HepG2 (cell line): Measurements from ENCODE around the gene DDX19B. TPM values are rescaled to one million over a fixed set of nuclear protein-coding genes. Genes with fewer than 3 reads are reported as not detected.
A peak's percentile ranks its signal among the peaks of the same experiment; 100 is the strongest.

ENCODE experiments used
- GATAD2A ChIP-seq: IDR thresholded peaks from 2 replicates; pipeline ENCODE4 v1.6.1; 2016
- GRHL1 ChIP-seq: sonication (generic); formaldehyde crosslinking; conservative IDR thresholded peaks from 2 replicates; pipeline ENCODE4 v1.8.0; 2022; ENCODE audit warnings: missing genetic modification reagents
- MED1 ChIP-seq: sonication (generic); formaldehyde crosslinking; IDR thresholded peaks from 2 replicates; pipeline ENCODE4 v1.4.0; 2020; ENCODE audit warnings: missing genetic modification reagents
- RAD21 ChIP-seq: fragments of 450-650 bp; formaldehyde crosslinking; IDR thresholded peaks from 2 replicates; pipeline ENCODE4 v1.5.0; 2020; ENCODE audit warnings: mild to moderate bottlenecking
- SMAD9 ChIP-seq: sonication (generic); formaldehyde crosslinking; IDR thresholded peaks from 2 replicates; pipeline ENCODE4 v1.5.1; 2020; ENCODE audit warnings: mild to moderate bottlenecking, missing genetic modification reagents
- SPEN ChIP-seq: sonication (generic); formaldehyde crosslinking; IDR thresholded peaks from 2 replicates; pipeline ENCODE4 v1.5.1; 2020; ENCODE audit warnings: low read depth, mild to moderate bottlenecking, missing genetic modification reagents
- ZFAT ChIP-seq: sonication (generic); formaldehyde crosslinking; conservative IDR thresholded peaks from 2 replicates; pipeline ENCODE4 v1.8.1; 2023; ENCODE audit warnings: missing genetic modification reagents, inconsistent platforms
- ZNF317 ChIP-seq: sonication (generic); formaldehyde crosslinking; IDR thresholded peaks from 2 replicates; pipeline ENCODE4 v1.5.0; 2020; ENCODE audit warnings: mild to moderate bottlenecking, missing genetic modification reagents
- ZNF496 ChIP-seq: sonication (generic); formaldehyde crosslinking; IDR thresholded peaks from 2 replicates; pipeline ENCODE4 v1.8.1; 2023; ENCODE audit warnings: mild to moderate bottlenecking, moderate library complexity, missing genetic modification reagents; ENCODE audit not compliant: insufficient replicate concordance
- ZNF547 ChIP-seq: sonication (generic); formaldehyde crosslinking; IDR thresholded peaks from 2 replicates; pipeline ENCODE4 v1.5.1; 2020; ENCODE audit warnings: mild to moderate bottlenecking, missing genetic modification reagents
- ZNF609 ChIP-seq: sonication (generic); formaldehyde crosslinking; IDR thresholded peaks from 2 replicates; pipeline ENCODE4 v1.4.0; 2020; ENCODE audit warnings: mild to moderate bottlenecking, missing genetic modification reagents, borderline replicate concordance
- ZNF660 ChIP-seq: sonication (generic); formaldehyde crosslinking; IDR thresholded peaks from 2 replicates; pipeline ENCODE4 v1.5.1; 2020; ENCODE audit warnings: mild to moderate bottlenecking, low read depth, missing genetic modification reagents, borderline replicate concordance
- ZNF678 ChIP-seq: sonication (generic); formaldehyde crosslinking; IDR thresholded peaks from 2 replicates; pipeline ENCODE4 v1.4.0; 2020; ENCODE audit warnings: mild to moderate bottlenecking, missing genetic modification reagents
- polyA plus RNA-seq, 8 experiments: library from polyadenylated mRNA; depleted of rRNA in 3 of 8; stranded (reverse) in 7 of 8; unstranded in 1 of 8; fragments of >200 nt; fragmentation: Illumina TruSeq in 4 of 8; extraction: Trizol in 4 of 8; gene quantifications; 2 replicates each; pipeline versions ENCODE4 v1.2.1 to v1.2.3, GENCODE V29; 2011 to 2016; ENCODE audit warnings: low read depth in 4 of 8, missing spikeins in 1 of 8, mixed read lengths in 1 of 8; ENCODE audit not compliant: insufficient read depth in 1 of 8
- total RNA-seq, 5 experiments: library from RNA; depleted of rRNA; stranded (reverse); fragments of >200 nt; fragmentation: Illumina TruSeq; extraction: Trizol; gene quantifications; 2 replicates each; pipeline ENCODE4 v1.2.3, GENCODE V29; 2016; ENCODE audit warnings: low read depth in 1 of 5

DDX19B gene
- total and polyA plus RNA-seq, 2 of the 13 experiments (the other 11 are each of a cell fraction or from before 2014, with no cell fraction given), result 36.2 to 40.0 TPM

DNA sequence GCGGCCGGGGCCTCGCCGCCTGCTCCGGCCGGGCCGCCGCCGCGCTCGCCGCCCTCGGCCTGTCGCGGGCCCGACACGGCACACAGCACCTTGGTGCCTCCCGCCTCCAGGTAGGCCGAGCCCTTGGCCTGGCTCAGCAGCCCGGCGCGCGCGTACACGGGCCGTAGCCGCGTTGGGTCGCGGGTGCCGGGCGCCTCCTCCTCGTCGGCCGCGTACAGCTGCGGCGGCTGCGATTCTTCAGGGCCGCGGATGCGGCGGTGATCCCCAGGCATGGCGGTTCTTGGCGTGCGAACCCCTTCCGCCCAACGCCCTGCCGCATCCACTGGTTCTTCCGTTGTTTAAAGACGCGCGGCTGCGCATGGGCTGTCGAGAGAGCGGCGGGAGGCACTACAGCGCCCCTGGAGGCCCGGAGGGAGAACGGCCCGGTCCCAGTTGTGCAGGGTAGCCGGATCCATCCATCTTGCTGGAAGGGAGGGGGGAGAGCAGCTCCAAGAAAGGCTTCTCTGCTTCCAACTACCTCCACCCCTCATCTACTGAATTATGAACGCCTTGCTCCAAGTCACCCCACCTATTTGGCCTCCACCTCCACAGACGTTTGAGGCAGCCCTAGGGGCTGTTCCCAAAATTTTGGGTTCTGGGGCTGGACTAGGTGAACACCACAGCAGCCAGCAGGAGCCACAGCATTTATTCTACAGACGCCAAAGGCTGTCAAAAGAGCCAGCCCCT, 47.2 kb upstream of the DDX19B start, which contains the start of gene EXOSC6 (continued):
- no peak; the same call in 1 of the 2 replicates for TF ChIP-seq SMAD9 (CRISPR knock-in tag)
- TF ChIP-seq ZNF678 (CRISPR knock-in tag), result peak; percentile 87
- peak; percentile 83 for TF ChIP-seq GATAD2A (CRISPR knock-in tag)
- TF ChIP-seq ZNF547 (CRISPR knock-in tag), result peak; percentile 87
- TF ChIP-seq ZNF317 (CRISPR knock-in tag), result no peak
- peak; percentile 69 for TF ChIP-seq RAD21 (CRISPR knock-in tag)
- TF ChIP-seq ZNF496 (CRISPR knock-in tag), result peak; percentile 46
- no peak for TF ChIP-seq ZNF660 (CRISPR knock-in tag)
- no peak; the same call in 1 of the 2 replicates for TF ChIP-seq ZFAT (CRISPR knock-in tag)
- peak; percentile 54; the same call in 1 of the 2 replicates for TF ChIP-seq GRHL1 (CRISPR knock-in tag)
- peak; percentile 99 for TF ChIP-seq SPEN
- peak; percentile 80 for TF ChIP-seq ZNF609 (CRISPR knock-in tag)
- TF ChIP-seq MED1 (CRISPR knock-in tag), result peak; percentile 81
